Measurements from ENCODE around the gene FIGN. TPM values are rescaled to one million over a fixed set of nuclear protein-coding genes. Genes with fewer than 3 reads are reported as not detected.

Gene FIGN
- polyA plus RNA-seq, 1 donor from 2014 or later: 0.71 TPM

- H2AFZ ChIP-seq (ENCODE audit: low read depth, low read length): no peak overlapping the region
- TF ChIP-seq REST (IDR thresholded peaks at IDR 0.05; ENCODE audit: borderline replicate concordance): no peak
- no peak for TF ChIP-seq POLR2AphosphoS5 (IDR thresholded peaks at IDR 0.05)
- no peak for TF ChIP-seq EZH2 (IDR thresholded peaks at IDR 0.05; ENCODE audit: borderline replicate concordance, insufficient read depth, low read length, poor library complexity, severe bottlenecking)
- TF ChIP-seq MXI1 (conservative IDR thresholded peaks at IDR 0.05; ENCODE audit: poor library complexity, severe bottlenecking): no peak
- TF ChIP-seq RAD21 (conservative IDR thresholded peaks at IDR 0.05): no peak
- H3K27ac ChIP-seq (ENCODE audit: low read length): no peak overlapping the region
- H4K20me1 ChIP-seq (ENCODE audit: insufficient read depth): no peaks in the 10 kb centered on the region
- no peaks in the 10 kb centered on the region for H3K27me3 ChIP-seq (ENCODE audit: insufficient read depth, low read depth, low read length)
- H3K9ac ChIP-seq (ENCODE audit: low read length): no peak overlapping the region
- H3K9me3 ChIP-seq (ENCODE audit: low read length): no peaks in the 10 kb centered on the region
- no peak overlapping the region for H3K4me3 ChIP-seq (ENCODE audit: low read length)
- H3K79me2 ChIP-seq (replicated peaks; ENCODE audit: insufficient read depth, low read length): no peaks in the 10 kb centered on the region
- no peaks in the 10 kb centered on the region for H3K9me2 ChIP-seq (ENCODE audit: insufficient read depth, low read length)
- H3K36me3 ChIP-seq (ENCODE audit: insufficient read depth, low read length): no peaks in the 10 kb centered on the region
- H3F3A ChIP-seq (ENCODE audit: insufficient read depth, low read length, poor library complexity, severe bottlenecking): no peaks in the 10 kb centered on the region
- H3K4me2 ChIP-seq (ENCODE audit: low read length): no peak overlapping the region
Measured at GRCh38 chr2:163649080-163649479, 86.7 kb downstream of the FIGN start.

DNA sequence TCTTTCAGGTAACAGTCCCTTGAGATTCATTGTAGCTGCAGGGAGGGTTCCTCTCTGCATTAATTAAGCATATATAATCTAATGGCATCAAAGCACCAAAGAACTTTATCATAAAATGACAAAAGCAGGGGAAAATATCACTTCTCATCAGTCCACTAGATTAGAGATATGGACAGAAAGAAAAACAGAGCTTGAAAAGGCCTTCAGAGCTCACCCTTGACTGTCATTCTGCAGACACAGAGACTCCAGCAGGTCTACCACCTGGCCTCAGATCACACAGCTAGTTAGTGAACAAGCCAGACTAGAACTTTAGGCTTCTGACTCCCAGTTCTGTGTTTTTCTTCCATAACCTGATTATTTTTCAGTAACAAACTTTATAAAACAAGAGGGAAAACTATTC lies 88.5 kb downstream of the FIGN start:
- H3K27ac ChIP-seq (ENCODE audit: low read length): no peak overlapping the region
- TF ChIP-seq EZH2 (IDR thresholded peaks at IDR 0.05; ENCODE audit: borderline replicate concordance, insufficient read depth, low read length, poor library complexity, severe bottlenecking): no peak
- TF ChIP-seq EP300 (conservative IDR thresholded peaks at IDR 0.05; ENCODE audit: poor library complexity, severe bottlenecking): no peak
- TF ChIP-seq POLR2AphosphoS5 (IDR thresholded peaks at IDR 0.05): no peak
- no peak for TF ChIP-seq TAF1 (IDR thresholded peaks at IDR 0.05; ENCODE audit: low read depth)
- no peak for TF ChIP-seq SMC3 (conservative IDR thresholded peaks at IDR 0.05; ENCODE audit: poor library complexity)

GRCh38 chr2:163646687-163647086 lies 89.1 kb downstream of the FIGN start:
- H3K27ac ChIP-seq (ENCODE audit: low read length): no peak overlapping the region
- no peaks in the 10 kb centered on the region for H3K36me3 ChIP-seq (ENCODE audit: insufficient read depth, low read length)

More for the DNA sequence above, 88.5 kb downstream of the FIGN start:
- Histone ChIP-seq H3K4me3 (ENCODE audit: low read length) (no peak overlapping the region), H3F3A (ENCODE audit: insufficient read depth, low read length, poor library complexity, severe bottlenecking) (no peaks in the 10 kb centered on the region), H3K79me2 (replicated peaks; ENCODE audit: insufficient read depth, low read length) (no peaks in the 10 kb centered on the region), H4K20me1 (ENCODE audit: insufficient read depth) (no peaks in the 10 kb centered on the region), H3K9me3 (ENCODE audit: low read length) (no peaks in the 10 kb centered on the region), H2AFZ (ENCODE audit: low read depth, low read length) (no peak overlapping the region), H3K4me2 (ENCODE audit: low read length) (no peak overlapping the region), H3K9ac (ENCODE audit: low read length) (no peak overlapping the region), H3K36me3 (ENCODE audit: insufficient read depth, low read length) (no peaks in the 10 kb centered on the region), H3K9me2 (ENCODE audit: insufficient read depth, low read length) (no peaks in the 10 kb centered on the region), H3K27me3 (ENCODE audit: insufficient read depth, low read depth, low read length) (no peaks in the 10 kb centered on the region)

More at GRCh38 chr2:163646687-163647086, 89.1 kb downstream of the FIGN start:
- Histone ChIP-seq H3K9me2 (ENCODE audit: insufficient read depth, low read length) (no peaks in the 10 kb centered on the region), H3K79me2 (replicated peaks; ENCODE audit: insufficient read depth, low read length) (no peaks in the 10 kb centered on the region), H3F3A (ENCODE audit: insufficient read depth, low read length, poor library complexity, severe bottlenecking) (no peaks in the 10 kb centered on the region), H2AFZ (ENCODE audit: low read depth, low read length) (no peak overlapping the region), H3K27me3 (ENCODE audit: insufficient read depth, low read depth, low read length) (no peaks in the 10 kb centered on the region), H4K20me1 (ENCODE audit: insufficient read depth) (no peaks in the 10 kb centered on the region), H3K4me2 (ENCODE audit: low read length) (no peak overlapping the region), H3K9ac (ENCODE audit: low read length) (no peak overlapping the region), H3K9me3 (ENCODE audit: low read length) (no peaks in the 10 kb centered on the region), H3K4me3 (ENCODE audit: low read length) (no peak overlapping the region)
- TF ChIP-seq SMC3 (conservative IDR thresholded peaks at IDR 0.05; ENCODE audit: poor library complexity): no peak
- TF ChIP-seq RAD21 (conservative IDR thresholded peaks at IDR 0.05): no peak
- TF ChIP-seq MXI1 (conservative IDR thresholded peaks at IDR 0.05; ENCODE audit: poor library complexity, severe bottlenecking): no peak
- peak; percentile 63 for TF ChIP-seq POLR2AphosphoS5 (IDR thresholded peaks at IDR 0.05)
